Measurements from ENCODE around the gene PARP2. TPM values are rescaled to one million over a fixed set of nuclear protein-coding genes. Genes with fewer than 3 reads are reported as not detected.

The PARP2 gene
- total RNA-seq, 1 donor from 2014 or later = 19.5 TPM

GRCh38 chr14:20341646-20342045, 1.8 kb upstream of the PARP2 start:
- no peak for ATAC-seq (ENCODE audit: low read depth)
- Mint-ChIP-seq H3K36me3 (ENCODE audit: low read depth) (peaks cover 18% of the 10 kb centered on the region), H3K27ac (peak overlapping the region; percentile 97)

GRCh38 chr14:20343862-20344220, 406 bp downstream of the PARP2 start:
- H3K27ac Mint-ChIP-seq = peak overlapping the region; percentile 97
- H3K4me1 Mint-ChIP-seq = peaks cover 12% of the 10 kb centered on the region
- DNase-seq = no peak
- no peaks in the 10 kb centered on the region for H3K9me3 Mint-ChIP-seq
- H3K4me3 Mint-ChIP-seq = peak overlapping the region; percentile 98
- H3K36me3 Mint-ChIP-seq (ENCODE audit: low read depth) = peaks cover 24% of the 10 kb centered on the region
- no peaks in the 10 kb centered on the region for H3K27me3 Mint-ChIP-seq
- ChIA-PET POLR2A (interaction anchor here (1.0 to 3.7 kb wide), 26 partner anchors 10 to 1167 kb away, joined by 3 to 71 read pairs (median 8); partner anchors contain the start of genes APEX1, CCNB1IP1, METTL3 and OSGEP), CTCF (interaction anchor here (0.8 to 2.7 kb wide), 9 partner anchors 10 to 269 kb away, joined by 3 to 13 read pairs (median 4); partner anchors contain the start of genes CCNB1IP1 and TEP1)
- ATAC-seq (ENCODE audit: low read depth) = no peak
- no peak for TF ChIP-seq CTCF (IDR thresholded peaks at IDR 0.05)
- intact Hi-C loops (cut with micrococcal nuclease) = loop anchor here (1.0 to 5.0 kb wide), 15 partner anchors 11 to 645 kb away; partner anchors contain the start of genes APEX1, CCNB1IP1, METTL17 and PIP4P1

More at GRCh38 chr14:20341646-20342045, 1.8 kb upstream of the PARP2 start:
- H3K9me3 Mint-ChIP-seq = no peaks in the 10 kb centered on the region
- no peak for TF ChIP-seq CTCF (IDR thresholded peaks at IDR 0.05)
- H3K4me1 Mint-ChIP-seq = peaks cover 12% of the 10 kb centered on the region
- peak overlapping the region; percentile 98 for H3K4me3 Mint-ChIP-seq
- intact Hi-C loops (cut with micrococcal nuclease) = loop anchor here (2.0 to 5.0 kb wide), 2 partner anchors 127 to 441 kb away; partner anchors contain the start of genes PNP and RNASE6
- no peaks in the 10 kb centered on the region for H3K27me3 Mint-ChIP-seq
- POLR2A ChIA-PET = interaction anchor here (0.8 to 3.7 kb wide), 10 partner anchors 8 to 342 kb away, joined by 6 to 71 read pairs (median 36); partner anchors contain the start of genes APEX1, CCNB1IP1, OSGEP and PIP4P1
- DNase-seq = no peak
- CTCF ChIA-PET = interaction anchor here (0.6 to 2.7 kb wide), 4 partner anchors 8 to 751 kb away, joined by 3 to 18 read pairs (median 9); partner anchors contain the start of gene CCNB1IP1

- peaks cover 35% of the 10 kb centered on the region for H3K36me3 Mint-ChIP-seq (ENCODE audit: low read depth)
- ATAC-seq (ENCODE audit: low read depth) (no peak), DNase-seq (no peak)
- POLR2A ChIA-PET = no interaction called here
- peaks cover 12% of the 10 kb centered on the region for H3K4me1 Mint-ChIP-seq
- CTCF ChIA-PET = interaction anchor here (1.5 kb wide), 1 partner anchor 71 kb away, joined by 4 read pairs; no protein-coding TSS in a partner anchor
- intact Hi-C loops (cut with micrococcal nuclease) = loop anchor here (1.0 kb wide), 1 partner anchor 9 kb away; no protein-coding TSS in a partner anchor
- no peak for TF ChIP-seq CTCF (IDR thresholded peaks at IDR 0.05)
- no peak overlapping the region for H3K4me3 Mint-ChIP-seq
- no peaks in the 10 kb centered on the region for H3K27me3 Mint-ChIP-seq
- no peaks in the 10 kb centered on the region for H3K9me3 Mint-ChIP-seq
- peak overlapping the region; percentile 8 for H3K27ac Mint-ChIP-seq
Observed at GRCh38 chr14:20345366-20345765, 1.9 kb downstream of the PARP2 start.

DNA sequence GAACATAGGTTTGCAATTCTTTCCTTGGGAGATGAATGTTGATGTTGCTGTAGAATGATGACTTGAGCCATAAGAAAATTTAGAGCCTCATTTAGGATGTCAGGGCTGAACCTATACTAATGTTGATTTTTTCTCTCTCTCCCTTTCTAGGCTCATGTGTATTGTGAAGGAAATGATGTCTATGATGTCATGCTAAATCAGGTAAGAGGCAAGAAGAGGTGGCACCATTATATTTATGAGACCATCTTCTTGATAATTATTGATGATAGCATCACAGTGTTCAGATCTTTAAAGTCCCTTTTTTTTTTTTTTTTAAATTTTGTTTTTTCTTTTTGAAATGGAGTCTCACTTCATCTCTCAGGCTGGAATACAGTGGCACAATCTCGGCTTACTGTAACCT, 3.3 kb downstream of the PARP2 start:
- no peak for ATAC-seq (ENCODE audit: low read depth)
- TF ChIP-seq CTCF (IDR thresholded peaks at IDR 0.05) = no peak
- Mint-ChIP-seq H3K27me3 (no peaks in the 10 kb centered on the region), H3K27ac (no peak overlapping the region), H3K9me3 (no peaks in the 10 kb centered on the region), H3K4me3 (no peak overlapping the region), H3K4me1 (peaks cover 12% of the 10 kb centered on the region), H3K36me3 (ENCODE audit: low read depth) (peaks cover 44% of the 10 kb centered on the region)
- intact Hi-C loops (cut with micrococcal nuclease) = no loop called here
- CTCF ChIA-PET = no interaction called here
- DNase-seq = no peak
- POLR2A ChIA-PET = no interaction called here

- Mint-ChIP-seq H3K4me1 (peaks cover 11% of the 10 kb centered on the region), H3K36me3 (ENCODE audit: low read depth) (peaks cover 52% of the 10 kb centered on the region), H3K27me3 (no peaks in the 10 kb centered on the region), H3K9me3 (no peaks in the 10 kb centered on the region), H3K27ac (no peak overlapping the region), H3K4me3 (no peak overlapping the region)
- CTCF ChIA-PET = no interaction called here
- TF ChIP-seq CTCF (IDR thresholded peaks at IDR 0.05) = no peak
- intact Hi-C loops (cut with micrococcal nuclease) = no loop called here
- ATAC-seq (ENCODE audit: low read depth) = no peak
- DNase-seq = no peak
- POLR2A ChIA-PET = no interaction called here
Observed at GRCh38 chr14:20347747-20348146, 4.3 kb downstream of the PARP2 start.

Measured in activated B cell treated with CpG ODN at 0.5 μM for 24 hours (primary cell).